ENCODE measurements around the gene TRAF3.

TRAF3 gene

GRCh38 chr14:102776761-102777710 is at the start of gene TRAF3:
Gene TRAF3, plus strand, starts transcription at chr14:102777449. Its CDS starts 92,753 bp downstream, at chr14:102870202.
- DNase-seq (ENCODE audit: low spot score), result peak; percentile 79

GRCh38 chr14:102728501-102728900 is 48.7 kb upstream of the TRAF3 start:
- DNase-seq (ENCODE audit: low spot score), result no peak

GRCh38 chr14:102729268-102729667 is 48.0 kb upstream of the TRAF3 start:
- no peak for DNase-seq (ENCODE audit: low spot score)

GRCh38 chr14:102729825-102730224 is 47.4 kb upstream of the TRAF3 start:
- no peak for DNase-seq (ENCODE audit: low spot score)

DNA sequence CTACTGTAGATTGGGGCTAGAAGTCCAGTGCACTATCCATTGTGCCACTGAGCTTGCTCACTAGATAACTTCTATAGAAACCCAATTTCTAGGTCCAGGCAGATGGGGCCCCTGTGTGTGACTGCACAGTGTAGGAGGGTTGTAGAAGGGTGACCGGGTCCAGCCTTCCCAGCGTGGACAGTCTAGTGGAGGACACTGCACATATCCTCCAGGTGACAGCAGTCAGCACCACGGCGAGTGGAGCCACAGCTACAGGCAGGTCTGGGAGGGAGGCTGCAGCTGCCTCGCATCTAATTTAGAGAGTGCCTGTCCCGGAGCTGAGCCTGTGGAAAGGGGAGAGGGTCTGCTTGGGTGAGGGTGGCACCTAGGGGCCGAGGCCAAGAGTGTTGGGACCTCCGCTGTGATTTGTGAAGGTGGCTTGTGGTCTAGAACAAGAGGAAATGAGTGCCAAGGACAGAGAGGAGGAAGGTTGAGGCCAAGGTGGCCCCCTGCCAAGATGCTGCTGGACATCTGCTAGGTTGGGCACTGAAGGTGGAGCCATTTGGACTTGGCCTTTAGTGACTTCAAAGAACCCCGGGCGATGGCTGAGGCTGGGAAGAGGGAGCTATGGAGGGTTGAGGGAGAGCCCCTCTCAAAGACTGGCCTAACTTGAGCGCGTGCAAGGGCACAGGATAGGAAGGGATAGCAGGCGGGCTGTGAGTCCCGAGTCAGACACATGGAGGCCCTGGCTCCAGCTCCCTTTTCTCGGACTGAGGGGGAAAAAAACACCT is 46.0 kb upstream of the TRAF3 start:
- no peak for DNase-seq (ENCODE audit: low spot score)

DNA sequence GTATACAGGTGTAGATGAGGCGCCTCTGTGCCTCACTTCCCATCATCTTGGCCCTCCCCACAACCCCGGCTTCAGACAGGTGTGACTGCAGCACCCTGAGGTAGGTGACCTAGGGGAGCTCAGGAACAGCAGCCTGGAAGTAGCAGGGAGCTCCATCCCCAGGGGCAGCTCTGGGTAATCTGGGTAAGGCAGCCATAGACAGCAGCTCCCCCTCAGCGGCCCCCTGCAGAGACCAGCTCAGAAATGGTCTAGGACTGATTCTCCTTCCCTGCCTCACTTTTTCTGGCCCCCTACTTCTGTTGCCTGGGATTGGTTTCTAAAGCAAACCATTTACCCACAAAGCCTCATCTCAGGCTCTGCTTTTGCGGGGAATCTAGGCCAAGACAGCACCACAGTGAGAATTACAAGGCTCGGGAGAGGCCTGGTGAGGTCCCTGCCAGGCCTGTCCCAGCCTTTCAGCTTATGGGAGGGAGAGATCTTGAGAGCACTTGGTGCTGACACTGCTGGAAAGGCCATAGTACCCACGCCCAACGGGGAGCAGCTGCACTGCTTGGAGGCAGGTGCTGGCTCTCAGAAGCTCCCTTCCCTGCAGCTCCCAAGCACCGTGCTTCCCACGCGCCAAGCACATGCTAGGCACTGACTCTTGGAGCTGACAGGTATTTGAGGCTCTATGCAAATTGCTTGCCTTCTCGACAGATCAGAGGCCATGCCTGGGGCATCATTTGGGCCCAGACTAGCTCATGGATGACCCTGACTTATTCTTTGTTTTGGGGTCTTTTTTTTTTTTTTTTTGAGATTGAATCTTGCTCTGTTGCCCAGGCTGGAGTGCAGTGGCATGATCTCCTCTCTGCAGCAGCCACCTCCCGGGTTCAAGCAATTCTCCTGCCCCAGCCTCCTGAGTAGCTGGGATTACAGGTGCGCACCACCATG is 45.1 kb upstream of the TRAF3 start:
- no peak for DNase-seq (ENCODE audit: low spot score)

DNA sequence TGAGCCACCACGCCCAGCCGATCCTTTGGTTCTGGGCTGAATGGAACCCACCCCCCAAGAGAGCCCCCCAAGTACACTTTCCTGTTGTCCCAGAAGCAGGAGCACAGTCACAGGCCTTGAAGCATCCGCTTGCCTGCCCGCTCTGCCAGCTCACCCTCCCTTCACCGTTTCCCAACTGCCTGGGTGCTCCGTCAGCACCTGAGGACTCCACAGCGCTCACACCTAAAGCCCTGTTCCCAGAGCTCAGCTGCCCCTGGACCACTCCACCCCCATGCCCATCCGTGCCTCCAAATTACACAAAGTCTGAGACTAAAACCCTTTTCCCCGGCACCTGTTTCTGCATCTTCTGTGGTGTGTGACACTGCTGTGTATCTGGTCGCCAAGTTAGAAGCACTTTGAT is 44.3 kb upstream of the TRAF3 start:
- no peak for DNase-seq (ENCODE audit: low spot score)

GRCh38 chr14:102733326-102733725 is 43.9 kb upstream of the TRAF3 start:
- no peak for DNase-seq (ENCODE audit: low spot score)

- no peak for DNase-seq (ENCODE audit: low spot score)
Measured at GRCh38 chr14:102734436-102734835, 42.8 kb upstream of the TRAF3 start.

DNA sequence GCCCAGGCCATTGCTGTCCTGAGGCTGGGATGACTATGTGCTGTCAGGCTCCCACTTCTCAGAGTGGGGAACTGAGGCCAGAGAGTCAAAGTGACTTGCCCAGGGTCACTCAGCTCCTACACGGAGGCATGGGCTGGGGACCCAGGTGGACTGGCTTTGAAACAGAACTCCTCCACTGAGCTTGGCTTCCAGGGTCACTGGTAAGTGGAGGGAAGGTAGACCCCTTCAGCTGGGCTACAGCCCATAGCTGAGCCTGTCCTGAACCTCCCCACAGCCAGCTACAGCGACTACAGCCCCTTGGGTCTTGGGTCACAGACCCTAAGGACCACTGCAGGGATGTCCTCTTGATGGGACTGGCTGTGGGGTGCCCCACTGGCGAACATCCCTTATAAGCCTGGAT is 40.3 kb upstream of the TRAF3 start:
- DNase-seq (ENCODE audit: low spot score), result no peak

GRCh38 chr14:102737402-102738372 is 39.6 kb upstream of the TRAF3 start:
- no peak for DNase-seq (ENCODE audit: low spot score)

GRCh38 chr14:102738373-102739189 is 38.7 kb upstream of the TRAF3 start:
- DNase-seq (ENCODE audit: low spot score), result no peak

- no peak for DNase-seq (ENCODE audit: low spot score)
Measured at GRCh38 chr14:102739190-102739469, 38.1 kb upstream of the TRAF3 start.

- no peak for DNase-seq (ENCODE audit: low spot score)
Measured at GRCh38 chr14:102746634-102747438, 30.4 kb upstream of the TRAF3 start.

DNA sequence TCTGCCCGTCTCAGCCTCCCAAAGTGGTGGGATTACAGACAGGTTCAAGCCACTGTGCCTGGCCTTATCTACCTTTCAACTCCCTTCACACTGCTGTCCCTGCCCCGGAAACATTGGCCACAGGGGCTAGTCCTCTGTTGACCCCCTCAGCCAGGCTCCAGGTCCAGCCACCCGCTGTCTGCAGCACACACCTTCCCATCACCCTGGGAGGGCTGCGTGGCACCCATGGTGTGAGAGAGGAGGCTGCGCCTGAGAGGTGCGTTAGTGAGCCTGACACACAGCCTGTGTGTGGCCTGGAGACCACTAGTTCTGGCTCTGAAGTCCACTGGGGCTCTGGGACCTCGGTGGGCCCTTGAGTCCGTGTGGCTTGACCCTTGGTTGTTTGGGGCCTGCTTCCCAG is 28.4 kb upstream of the TRAF3 start:
- DNase-seq (ENCODE audit: low spot score), result no peak

DNA sequence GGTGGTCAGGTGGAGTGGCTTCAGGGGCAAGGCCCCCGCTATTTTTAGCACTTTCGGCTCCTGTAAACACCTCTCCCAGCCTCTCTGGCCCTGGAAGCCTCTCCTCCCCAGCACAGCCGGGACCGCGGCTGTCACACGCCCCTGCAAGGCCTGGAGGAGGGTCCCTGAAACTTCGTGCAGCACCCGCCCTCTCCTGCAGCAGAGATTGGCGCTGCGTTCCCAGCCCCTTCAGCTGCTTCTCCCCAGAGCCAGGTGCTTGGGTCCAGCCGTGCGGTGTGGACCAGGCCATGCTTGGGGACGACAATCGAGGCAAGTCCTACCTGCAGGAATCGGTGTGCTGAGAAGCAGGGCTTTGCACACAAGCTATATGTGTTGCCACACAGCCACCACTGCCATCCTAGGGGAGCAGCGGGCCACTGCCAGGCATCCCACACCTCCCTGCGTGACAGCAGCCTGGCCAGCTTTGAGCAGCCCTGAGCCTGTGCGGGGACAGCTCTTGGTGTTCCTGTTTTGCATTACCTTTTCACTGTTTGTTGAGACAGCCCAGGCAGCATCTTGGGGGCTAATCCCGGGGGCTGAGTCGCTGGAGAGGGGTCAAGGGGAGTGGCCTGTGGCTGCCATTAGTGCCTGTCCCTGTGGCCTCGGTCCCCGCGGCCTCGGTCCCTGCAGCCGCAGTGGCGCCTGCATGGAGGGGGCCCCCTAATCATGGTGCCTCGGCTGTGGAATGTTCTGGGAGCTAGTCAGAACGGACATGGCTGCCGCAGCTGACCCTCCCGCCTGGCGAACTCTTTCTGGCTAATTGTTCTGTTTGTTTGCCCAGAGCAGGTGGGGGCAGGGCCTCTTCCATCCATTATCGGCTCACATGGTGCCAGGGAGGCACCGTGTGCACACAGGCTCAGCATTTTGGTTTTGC is 27.6 kb upstream of the TRAF3 start:
- DNase-seq (ENCODE audit: low spot score), result no peak

GRCh38 chr14:102750376-102750775 is 26.9 kb upstream of the TRAF3 start:
- no peak for DNase-seq (ENCODE audit: low spot score)

GRCh38 chr14:102751088-102751487 is 26.2 kb upstream of the TRAF3 start:
- no peak for DNase-seq (ENCODE audit: low spot score)

All from HuH-7 (cell line).